Measurements from ENCODE around the gene TMEM132A.

Gene TMEM132A

DNA sequence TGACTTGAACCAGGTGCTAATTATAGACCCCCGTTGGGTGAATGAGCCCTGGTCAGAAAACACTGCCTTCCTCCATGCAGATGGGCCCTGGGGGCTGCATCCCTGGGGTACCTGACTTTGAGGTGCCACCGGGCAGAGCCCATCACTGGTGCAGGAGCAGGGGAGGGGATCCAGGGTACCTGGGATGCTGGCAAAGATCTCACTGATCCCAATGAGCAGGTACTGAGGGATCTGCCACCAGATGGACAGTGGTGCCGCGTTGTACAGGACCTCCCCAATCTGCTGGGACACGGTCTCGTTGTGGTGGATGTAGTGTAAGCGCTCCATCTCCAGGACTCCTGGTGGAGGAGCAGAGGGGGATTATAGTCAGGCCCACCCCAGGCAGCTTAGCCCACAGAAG is 15.0 kb downstream of the TMEM132A start:
- no peak for DNase-seq (ENCODE audit: low read depth)

GRCh38 chr11:60939855-60940254 is 15.6 kb downstream of the TMEM132A start:
- DNase-seq (ENCODE audit: low read depth), result no peak

GRCh38 chr11:60941371-60942119 is 17.3 kb downstream of the TMEM132A start:
- DNase-seq (ENCODE audit: low read depth), result no peak

DNA sequence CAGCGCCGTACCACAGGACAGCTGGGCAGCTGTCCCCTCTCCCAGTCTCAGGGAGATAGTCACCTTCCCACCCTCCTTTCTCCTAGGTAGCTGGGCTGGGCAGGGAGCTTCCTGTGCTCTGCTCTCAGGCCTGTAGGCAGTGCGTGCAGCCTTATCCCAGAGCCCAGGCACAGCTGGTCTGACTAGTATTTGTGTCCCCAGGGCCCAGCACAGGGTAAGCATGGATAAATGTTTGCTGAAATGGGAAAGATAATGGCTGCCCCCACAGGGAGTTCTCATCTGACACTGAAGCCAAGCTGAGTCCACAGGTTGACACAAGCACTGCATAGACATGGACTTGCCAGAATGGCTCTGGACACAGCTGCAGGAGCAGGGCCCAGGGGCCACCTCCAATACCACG is 18.0 kb downstream of the TMEM132A start:
- no peak for DNase-seq (ENCODE audit: low read depth)

GRCh38 chr11:60942970-60943565 is 18.8 kb downstream of the TMEM132A start:
- DNase-seq (ENCODE audit: low read depth), result no peak

GRCh38 chr11:60944490-60945294 is 20.4 kb downstream of the TMEM132A start:
- DNase-seq (ENCODE audit: low read depth), result no peak

DNA sequence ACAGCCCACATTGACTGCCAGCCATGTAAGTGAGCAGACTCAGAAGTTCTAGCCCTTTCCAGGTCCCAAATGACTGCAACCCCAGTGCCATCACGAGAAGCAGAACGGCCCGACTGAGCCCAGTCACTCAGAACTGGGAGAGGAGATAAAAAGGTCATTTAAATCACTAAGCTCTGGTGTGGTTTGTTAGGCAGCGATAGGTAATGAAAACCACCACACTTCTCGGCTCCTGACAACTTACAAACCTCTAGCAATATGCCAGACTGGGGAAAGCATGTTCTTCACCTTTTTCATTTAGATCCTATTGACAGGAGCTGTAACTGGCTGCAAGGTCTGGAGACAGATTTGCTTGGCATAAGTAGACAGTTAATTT is 21.0 kb downstream of the TMEM132A start:
- no peak for DNase-seq (ENCODE audit: low read depth)

GRCh38 chr11:60946601-60947264 is 22.5 kb downstream of the TMEM132A start:
- no peak for DNase-seq (ENCODE audit: low read depth)

DNA sequence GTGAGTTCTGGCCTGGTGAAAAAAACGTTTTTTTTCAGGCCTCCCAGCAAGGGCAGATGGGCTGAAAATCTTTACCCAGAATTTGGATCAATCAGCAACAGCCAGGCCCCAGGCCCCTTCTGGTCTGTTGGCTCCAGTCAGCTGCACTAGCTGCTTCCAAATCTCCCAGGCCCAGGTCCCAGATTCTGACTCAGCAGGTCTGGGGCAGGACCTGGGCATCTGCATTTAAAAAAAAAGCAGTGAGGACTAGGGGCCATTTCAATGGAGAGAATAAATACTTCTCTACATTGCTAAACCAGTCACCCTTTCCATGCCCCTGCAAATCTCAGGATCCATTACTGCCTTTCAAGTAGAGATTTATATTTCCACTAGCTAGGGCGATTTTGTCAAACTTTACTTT is 23.4 kb downstream of the TMEM132A start:
- DNase-seq (ENCODE audit: low read depth), result no peak

DNA sequence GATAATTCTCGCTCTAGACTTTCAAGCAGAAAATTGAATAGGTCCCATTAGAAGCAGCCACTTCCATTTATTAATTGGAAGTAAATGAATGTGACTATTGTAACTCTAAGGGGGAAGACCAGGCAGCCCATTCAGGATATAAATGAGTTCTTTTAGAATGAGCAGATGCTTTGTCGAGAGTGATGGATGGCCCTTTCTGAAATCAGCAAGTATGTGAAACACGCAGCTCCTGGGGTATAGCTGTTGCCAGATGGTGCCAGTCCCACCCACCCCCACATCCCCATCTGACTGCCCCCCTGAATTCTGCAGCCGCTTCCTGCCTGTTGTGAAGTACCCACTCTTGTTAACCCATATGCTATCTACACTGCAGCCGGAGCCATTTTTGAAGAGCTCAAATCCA is 24.0 kb downstream of the TMEM132A start:
- DNase-seq (ENCODE audit: low read depth), result no peak

GRCh38 chr11:60950024-60950423 is 25.8 kb downstream of the TMEM132A start:
- no peak for DNase-seq (ENCODE audit: low read depth)

GRCh38 chr11:60950933-60951605 is 26.8 kb downstream of the TMEM132A start:
- DNase-seq (ENCODE audit: low read depth), result no peak

DNA sequence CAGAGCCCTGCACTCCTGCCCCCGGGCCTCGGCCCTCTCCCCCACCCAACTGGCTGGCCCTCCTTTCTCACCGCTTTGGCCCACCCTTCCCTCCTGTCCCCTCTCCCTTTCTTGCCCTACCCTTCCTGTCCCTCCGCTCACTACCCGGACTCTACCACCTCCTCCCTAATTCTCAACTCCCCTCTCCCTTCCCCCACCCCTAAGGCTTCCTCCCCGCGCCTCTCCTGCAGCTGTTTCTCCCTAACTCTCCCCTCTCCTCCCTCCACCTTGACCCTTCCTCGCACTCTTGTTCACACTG is 27.3 kb downstream of the TMEM132A start:
- DNase-seq (ENCODE audit: low read depth), result no peak

GRCh38 chr11:60951904-60952741 is 27.9 kb downstream of the TMEM132A start, which contains the start of gene SLC15A3:
TSS of gene SLC15A3 (minus strand) at chr11:60952176. CDS start at chr11:60951551, 625 bp downstream.
- no peak for DNase-seq (ENCODE audit: low read depth)

DNA sequence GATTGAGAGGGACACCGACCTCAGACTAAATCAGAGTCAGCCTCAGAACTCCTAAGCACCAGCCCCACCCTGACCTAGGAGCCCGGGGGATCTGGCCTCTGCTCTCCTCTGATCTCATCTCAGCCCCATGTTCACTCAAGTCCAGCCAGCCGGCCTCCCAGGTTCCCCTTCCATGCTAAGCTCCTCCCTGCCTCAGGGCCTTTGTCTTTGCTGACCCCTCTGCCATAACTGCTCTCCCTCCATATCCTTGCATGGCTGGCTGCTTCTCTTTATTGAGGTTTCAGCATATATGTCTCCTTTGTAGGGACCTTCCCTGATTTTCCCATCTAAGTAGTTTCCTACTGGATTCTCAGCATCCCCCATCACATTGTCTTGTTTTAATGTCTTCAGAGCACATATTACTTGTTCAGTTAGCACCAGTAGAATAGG is 28.5 kb downstream of the TMEM132A start:
- no peak for DNase-seq (ENCODE audit: low read depth)

- DNase-seq (ENCODE audit: low read depth), result no peak
These were observed 29.5 kb downstream of the TMEM132A start for GRCh38 chr11:60953781-60954180.

DNA sequence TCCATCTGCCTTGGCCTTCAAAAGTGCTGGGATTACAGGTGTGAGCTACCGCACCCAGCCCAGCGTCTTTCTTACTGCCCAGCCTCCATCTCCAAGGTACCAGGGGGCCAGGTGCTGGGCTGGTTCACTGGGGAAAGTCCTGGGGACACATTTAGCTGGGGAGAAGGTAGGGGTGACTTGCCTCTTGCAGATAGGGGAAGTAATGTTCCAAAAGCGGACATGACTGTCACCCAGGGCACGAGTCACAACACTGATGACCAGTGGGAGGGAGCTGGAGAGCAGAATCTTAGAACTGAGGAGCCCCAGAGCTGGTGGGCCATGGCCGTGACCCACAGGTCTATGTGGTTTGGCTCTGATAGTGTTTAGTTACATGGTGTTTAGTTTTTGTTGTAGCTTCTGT is 30.2 kb downstream of the TMEM132A start:
- DNase-seq (ENCODE audit: low read depth), result no peak

- DNase-seq (ENCODE audit: low read depth), result no peak
These were observed 31.3 kb downstream of the TMEM132A start for GRCh38 chr11:60955571-60955970.

- DNase-seq (ENCODE audit: low read depth), result no peak
These were observed 32.9 kb downstream of the TMEM132A start for GRCh38 chr11:60957188-60957587.

GRCh38 chr11:60959431-60959830 is 35.2 kb downstream of the TMEM132A start:
- DNase-seq (ENCODE audit: low read depth), result no peak

GRCh38 chr11:60960405-60960804 is 36.1 kb downstream of the TMEM132A start:
- no peak for DNase-seq (ENCODE audit: low read depth)
